Hematopoietic multipotent progenitor cell treated with erythropoietin and hydrocortisone succinate and interleukin-3 and kit ligand, for 15 days (in vitro differentiated cells): ENCODE measurements around the gene AGBL1.

Experiments used
- DNase-seq: peaks from one replicate; pipeline ENCODE4 v3.0.0-alpha.2; 2015; ENCODE audit warnings: low spot score

AGBL1 gene

DNA sequence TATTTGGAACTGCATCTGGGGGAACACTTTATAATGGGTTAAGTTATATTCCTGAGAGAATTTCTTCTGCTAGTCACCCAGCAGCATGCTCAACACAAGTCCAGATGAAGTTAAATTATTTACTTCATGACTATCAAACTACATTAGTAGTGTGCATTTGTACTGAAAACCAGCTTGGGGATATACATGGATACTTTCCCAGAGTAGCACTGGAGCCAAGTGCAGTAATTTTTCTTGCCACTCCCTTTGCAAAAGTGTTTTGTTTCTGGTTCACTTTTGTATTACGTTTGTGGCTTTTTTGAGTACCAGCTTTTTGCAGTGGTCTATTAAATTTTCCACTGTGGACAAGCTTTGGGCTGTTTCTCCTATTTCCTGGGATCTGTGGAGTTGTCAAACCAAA is 243.0 kb downstream of the AGBL1 start:
- DNase-seq, result no peak

DNA sequence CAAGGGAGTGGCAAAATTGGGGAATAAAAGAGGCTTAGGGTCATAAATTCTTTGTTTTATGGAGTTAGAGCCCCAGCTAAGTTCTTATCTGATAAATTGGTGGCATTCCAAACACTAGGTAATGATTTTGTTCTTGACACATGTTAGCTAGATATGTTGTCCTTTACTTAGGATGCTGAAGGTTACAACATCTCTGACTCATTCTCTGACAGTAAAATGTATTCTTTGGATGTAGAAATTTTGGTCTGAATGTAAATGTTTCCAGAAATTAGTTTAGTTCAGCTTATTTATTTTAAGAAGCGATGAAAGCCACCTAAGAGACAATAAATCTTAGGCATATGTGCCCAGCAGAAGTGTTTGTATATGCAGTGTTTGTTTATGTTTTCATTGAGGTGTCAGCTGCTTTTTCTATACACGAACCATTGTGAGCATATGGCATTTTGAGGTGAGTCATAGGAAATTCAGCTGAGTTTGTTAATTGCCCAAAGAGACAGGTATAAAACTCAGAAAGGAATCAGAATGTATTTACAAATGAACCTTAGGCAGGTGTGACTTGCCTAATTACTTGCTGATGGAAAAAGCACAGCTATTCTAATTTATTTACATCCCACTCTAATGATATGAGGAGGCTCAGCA is 247.7 kb downstream of the AGBL1 start:
- no peak for DNase-seq

DNA sequence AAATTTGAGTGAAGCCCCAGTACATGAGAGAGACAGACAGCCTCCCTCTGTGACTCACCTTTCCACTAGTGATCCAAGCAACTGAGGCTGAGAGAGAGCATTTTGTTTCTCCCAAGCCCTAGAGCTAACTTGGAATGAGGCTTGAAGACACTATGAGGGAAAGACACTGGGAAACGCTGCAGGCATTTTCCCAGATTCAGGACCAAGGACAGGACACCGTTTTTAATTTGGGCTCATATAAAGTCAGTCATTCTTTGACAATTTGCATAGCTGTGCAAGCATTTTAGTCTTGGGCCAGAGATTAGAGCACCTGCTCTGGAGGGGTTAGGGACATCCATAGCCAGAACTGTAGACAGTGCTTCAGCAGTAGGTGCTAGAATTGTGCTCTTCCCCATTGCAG is 249.0 kb downstream of the AGBL1 start:
- DNase-seq, result no peak

DNA sequence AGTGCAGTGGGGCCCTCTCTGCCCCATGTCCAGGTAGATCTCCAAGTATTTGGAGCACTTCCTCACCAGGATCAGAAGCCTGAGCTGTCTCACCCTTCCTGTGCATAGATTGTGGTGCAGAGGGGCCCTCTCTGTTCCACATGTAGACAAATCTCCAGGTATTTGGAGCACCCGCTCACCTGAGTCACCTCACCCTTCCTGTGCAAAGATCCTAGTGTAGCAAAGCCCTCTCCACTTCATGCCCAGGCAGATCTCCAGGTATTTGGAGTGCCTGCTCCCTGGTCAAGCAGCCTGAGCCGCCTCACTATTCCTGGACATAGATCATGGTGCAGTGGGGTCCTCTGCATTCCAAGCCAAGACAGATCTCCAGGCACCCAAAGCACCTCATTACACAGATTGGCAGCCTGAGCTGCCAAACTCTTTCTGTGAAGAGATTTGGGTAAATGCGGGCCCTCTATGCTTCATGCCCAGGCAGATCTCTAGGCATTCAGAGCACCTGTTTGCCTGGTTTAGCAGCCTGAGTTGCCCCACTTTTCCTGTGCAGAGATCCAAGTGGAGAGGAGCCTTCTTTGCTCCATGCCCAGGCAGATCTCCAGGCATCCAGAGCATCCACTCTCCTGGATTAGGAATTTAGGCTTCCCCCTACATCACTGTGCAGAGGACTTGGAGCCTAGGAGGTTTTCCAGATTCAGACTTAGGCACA is 249.8 kb downstream of the AGBL1 start:
- DNase-seq, result no peak

DNA sequence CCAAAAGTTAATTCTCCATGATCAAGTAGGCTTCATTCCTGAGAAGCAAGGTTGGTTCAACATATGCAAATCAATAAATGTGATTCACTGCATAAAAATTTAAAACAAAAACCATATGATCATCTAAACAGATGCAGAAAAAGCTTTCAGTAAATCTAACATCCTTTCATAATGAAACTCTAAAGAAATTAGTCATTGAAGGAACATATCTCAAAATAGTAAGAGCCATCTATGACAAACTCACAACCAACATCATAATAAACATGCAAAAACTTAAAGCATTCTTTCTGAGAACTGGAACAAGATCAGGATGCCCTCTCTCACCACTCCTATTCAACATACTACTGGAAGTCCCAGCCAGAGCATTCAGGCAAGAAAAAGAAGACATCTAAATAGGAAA is 254.1 kb downstream of the AGBL1 start:
- DNase-seq, result no peak

DNA sequence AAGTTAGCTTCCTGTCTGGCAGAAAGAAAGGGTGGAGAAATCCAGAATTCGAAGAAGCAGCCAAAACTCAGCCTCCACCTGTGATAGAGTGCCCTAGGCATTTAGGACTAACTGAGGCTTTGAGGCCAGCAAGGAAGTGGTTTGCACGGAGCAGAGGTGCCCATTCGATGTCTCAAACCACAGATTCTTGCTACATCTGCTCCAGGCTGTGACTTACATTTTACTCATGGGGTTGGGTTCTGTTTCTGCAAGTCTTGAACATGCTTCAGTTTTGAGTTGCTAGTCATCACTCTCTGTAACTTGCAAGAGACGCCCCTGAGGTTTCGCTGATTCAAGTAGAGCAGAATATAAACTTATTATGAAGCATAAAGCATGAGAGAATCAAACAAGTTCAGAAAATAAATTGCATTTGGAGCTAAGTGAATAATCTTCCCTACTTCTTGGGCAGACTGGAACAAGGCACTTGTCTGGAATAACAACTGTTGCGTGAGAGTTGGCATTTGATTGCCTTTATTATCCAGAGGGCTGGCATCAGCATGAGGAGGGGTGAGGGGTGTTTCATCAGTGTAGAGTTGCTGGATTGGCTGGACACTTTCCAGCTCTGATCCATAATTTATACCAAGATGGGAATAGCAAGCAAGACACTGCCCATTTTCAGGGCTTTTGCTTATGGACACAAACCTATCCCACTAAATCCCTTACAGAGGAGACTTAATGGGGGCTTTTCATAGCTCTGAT is 256.5 kb downstream of the AGBL1 start:
- DNase-seq, result no peak

DNA sequence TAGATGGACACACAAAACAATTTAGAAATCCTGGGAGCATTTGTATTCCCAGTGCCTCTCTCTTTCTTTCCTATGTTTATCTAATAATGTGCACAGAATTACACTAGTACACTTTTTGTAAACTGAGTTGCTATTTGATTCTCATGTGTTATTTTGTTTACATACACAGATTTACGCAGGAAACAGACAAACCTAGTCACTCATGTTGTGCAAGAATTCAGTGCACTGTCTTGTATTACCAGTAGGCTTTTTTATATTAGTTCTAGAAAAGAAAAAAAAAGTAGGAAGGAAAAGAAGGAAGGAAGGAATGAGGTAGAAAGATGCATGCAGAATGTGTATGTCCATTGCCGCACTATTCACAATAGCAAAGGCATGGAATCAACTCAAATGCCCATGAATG is 257.4 kb downstream of the AGBL1 start:
- DNase-seq, result no peak

DNA sequence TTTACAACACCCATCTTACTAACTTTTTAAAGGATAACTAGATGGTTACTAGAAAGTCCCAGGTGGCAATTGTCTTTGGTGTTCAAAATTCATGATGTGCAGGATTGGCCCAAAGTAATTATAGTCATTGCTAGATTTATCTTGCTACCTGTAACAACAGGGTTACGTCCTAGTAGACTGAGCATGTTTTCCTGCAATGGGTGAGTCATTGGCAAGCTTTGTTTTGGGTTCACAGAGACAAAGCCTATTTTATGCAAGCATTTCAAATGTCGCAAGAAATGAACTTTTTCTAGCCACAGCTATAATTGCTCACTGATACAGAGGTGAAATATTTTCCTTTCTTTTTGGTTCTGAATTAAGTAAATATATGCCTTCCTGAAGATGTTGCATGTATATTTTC is 267.6 kb downstream of the AGBL1 start:
- no peak for DNase-seq

DNA sequence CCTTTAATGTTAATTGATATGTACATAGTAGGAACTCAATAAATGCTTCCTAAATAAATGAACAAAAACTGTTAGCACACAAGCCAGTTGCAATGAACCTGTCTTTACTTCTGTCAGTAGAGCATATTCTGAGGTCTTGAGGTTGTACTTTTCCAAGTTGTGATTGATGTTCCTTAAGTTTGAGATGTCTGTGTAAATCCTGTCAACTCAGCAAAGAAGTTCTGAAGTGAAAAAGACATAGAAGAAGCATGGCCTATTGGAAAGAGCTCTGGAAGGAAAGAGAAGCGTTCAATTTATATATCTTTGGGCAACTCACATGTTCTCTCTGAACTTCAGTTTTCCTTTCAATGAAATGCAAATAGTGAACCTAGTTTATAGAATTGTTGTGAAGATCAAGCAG is 269.9 kb downstream of the AGBL1 start:
- no peak for DNase-seq

DNA sequence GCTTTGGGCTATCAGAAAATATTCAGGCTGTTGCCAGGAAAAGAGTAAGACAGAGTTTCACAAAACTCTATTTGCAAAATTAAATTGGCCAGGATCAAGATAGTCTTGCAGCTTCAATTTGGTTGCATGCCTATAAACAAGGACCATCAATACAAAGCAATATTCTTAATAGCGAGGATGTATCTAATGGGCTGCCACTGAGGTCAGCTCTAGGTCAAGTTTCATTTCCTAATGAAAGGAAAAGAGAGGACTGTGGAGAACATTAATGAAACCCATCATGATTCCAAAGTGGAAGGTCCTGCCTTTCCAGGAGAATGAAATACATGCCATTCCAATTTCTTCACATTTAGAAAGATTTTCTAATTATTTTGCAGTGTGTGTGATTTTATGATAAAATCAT is 273.5 kb downstream of the AGBL1 start:
- DNase-seq, result no peak

DNA sequence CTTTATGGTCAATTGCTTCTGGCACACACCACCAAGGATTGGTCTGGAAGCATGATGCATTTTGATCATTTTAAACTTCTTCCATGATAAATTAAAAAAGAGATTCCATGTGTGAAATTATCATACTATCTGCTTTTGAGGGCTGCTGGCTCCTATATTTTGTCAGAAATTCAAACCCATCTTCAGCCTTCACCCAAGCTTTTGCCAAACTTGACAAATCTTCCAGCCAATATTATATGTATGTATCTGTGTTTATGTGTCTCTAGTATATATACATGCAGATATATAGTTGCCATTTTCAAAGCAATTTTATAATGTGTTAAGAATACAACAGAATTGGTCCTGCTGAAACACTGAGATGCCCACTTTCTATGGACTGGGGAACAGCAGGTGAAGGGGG is 275.7 kb downstream of the AGBL1 start:
- no peak for DNase-seq

DNA sequence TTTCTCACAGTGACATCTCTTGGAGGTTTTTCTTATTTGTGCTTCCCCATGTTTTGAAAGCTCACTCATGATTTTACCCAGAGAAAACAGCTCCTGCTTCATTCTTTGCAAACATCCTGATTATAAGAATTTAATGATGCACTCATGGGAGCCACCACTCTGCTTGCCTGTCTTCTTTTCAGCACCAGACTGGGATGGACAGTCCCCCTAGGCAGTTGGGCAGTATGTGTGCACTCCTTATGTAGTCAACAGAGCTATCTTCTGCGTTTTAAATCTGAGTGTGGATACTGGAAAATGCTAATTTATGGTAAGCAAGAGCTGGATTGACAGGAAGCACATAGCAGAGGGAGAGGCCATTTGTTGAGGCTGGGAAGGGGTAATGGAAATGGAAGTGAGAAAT is 276.1 kb downstream of the AGBL1 start:
- no peak for DNase-seq

DNA sequence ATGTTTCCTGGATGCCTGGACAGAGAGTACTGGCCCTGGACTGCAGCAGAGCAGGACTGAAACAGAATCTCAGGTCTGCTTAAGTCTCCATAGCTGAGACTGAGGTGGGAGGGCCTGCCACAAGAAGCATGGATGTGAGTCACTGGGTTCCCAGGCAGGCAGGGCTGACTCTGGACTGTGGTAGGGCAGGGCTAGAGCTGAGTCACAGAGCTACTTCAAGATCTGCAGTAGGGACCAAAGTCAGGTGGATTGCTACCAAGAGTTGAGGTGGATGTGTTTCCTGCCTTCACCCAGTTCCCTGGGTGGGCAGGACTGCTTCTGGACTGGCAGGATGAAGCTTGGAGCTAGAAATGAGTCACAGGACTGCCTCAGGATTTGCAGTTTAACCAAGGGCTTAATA is 282.9 kb downstream of the AGBL1 start:
- DNase-seq, result no peak

DNA sequence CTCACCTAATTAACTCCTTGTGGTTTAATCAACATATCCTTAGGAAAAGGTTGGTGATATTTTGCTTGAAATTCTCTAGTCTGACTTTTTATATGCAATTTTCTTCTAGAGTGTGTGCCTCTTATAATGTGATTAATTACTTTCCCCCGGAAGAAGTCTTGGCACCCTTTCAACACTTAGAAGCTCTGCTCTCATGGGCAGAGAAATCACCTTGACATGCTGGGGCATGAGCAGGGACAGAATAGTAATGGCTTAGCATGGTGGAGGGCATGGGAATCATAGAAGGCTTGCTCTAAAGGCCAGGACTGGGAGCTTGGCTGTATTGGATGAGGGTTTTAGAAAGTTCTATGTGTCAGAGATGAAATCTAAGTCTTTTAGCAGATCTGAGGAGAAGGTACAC is 293.5 kb downstream of the AGBL1 start:
- DNase-seq, result no peak

DNA sequence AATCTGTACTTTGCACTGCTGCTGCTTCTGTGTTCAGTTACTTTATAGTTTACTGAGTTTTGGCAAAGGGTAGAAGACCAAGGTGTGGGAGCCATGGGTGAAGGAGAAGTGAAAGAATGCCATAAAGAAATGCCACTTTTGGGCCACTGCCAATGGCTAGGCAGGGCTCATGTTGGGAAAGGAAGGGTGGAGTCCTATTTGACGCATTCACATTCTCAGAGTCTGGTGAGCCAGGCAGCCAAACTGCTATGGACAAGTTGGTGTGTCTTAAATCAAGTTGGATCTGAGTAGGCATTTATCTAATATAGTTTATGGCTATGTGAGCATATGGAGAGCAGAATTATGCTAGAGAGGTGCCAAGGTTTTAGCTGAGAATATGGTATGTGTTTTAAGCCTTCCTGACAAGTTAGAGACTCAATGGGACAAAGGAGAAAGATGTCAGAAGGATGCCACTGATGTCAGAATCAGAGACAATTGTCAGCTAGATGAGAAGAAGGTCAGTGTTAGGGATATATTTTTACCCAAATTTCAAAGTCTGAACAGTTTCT is 296.1 kb downstream of the AGBL1 start:
- no peak for DNase-seq

DNA sequence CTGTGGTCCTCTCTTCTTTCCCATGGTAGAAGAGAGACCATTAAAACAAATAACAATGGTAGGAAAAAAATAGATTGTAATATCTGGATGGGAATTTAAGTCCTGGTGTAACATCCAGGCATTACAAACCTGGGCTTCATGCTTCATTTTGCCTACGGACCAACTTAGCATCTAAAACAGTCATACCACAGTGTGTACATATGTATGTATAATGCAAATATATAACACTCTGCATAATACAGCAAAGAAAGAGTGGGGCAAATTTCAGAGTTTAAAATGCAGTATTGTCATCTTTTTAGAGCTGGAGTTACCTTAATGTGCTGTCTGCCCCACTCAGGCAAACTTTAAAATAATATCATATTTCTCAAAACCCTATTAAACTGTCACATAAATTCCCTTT is 298.2 kb downstream of the AGBL1 start:
- no peak for DNase-seq

DNA sequence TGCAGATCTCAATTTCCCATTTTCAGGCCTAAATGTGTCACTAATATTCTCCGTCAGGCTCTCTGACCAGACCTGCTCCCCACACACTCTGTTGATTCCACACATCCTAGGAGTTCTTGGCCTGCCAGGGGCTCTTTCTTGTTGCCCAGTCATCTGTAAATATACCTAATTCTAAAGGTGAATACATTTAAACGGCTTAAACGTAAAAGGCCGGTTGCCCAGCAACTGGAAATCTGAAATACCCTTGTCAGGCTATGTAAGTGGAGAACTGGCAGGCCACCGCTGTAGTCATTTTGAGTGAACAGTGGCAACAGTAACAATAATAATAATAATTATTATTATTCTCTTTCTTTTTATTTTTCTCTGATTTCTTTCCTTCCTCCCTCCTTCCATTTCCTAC is 302.7 kb downstream of the AGBL1 start:
- no peak for DNase-seq

DNA sequence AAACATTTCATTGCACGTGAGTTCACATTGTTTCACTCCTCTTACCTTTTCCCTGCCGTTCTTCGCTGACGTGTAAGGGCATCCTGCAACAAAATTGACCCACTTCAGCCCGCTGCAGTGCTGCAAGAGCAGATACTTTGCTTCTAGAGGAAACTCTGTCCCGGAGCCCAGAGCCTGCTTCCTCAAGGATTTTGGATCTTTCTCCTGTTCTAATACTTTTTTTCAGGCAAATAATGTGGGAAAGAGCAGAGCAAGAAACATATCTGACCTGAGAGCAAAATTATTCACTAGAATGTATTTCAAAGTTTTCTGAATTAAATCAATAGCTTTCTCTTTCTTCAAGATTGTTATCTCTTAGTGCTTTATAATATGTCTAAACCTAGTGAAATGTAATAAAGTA is 303.9 kb downstream of the AGBL1 start:
- no peak for DNase-seq

DNA sequence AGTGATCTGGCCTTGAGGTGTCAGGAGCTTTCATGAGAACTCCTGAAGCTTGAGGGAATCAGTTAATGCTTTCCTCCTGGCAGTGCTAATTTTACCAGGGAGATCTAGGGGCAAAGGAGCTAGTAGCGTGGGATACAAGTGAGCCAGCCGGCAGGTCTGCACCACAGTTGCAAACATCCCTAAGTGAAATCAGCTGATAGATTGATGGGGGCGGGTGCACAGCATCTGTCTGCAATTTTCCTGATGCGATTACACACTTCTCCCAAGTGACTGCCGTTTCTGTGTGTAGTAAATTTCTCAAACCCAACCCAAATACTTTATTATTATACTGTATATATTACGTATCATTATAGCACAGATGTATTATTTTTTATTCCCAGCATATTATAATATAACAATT is 304.5 kb downstream of the AGBL1 start:
- DNase-seq, result no peak

DNA sequence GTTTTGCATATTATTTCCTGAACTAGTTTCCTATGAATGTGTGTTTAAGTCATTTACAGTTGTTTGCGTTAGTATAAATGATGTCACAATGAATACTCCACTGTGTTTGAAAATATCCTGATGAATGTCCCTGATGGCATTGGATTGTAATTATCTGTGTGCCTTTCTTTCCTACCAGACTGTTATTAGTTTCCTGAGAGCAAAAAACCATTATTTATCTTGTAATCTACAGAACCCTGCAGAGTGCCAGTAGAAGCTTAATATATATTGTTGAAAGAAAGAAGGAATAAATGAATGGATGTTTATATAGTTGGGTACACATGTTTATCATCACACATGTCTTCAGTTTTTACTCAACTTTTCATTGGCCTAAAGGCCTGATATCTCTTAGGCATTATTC is 312.6 kb downstream of the AGBL1 start:
- no peak for DNase-seq

DNA sequence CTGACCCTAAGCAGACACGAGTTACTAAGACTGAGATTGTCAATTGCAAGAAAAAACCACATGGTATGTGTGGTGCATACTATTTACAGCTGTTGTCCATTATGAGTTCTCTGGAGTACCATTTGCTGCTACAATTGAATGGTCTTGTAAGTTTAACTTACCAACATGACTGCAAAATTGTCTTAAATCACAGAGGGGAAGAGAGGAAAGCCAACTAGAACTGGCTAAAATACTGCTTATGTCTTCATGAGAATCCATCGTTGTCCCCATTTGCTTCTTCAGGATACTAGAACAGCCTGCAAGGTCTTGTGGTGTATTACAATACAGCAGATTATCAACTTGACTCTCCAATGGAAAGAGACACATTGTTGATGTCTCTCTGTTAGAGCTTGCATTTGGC is 313.2 kb downstream of the AGBL1 start:
- no peak for DNase-seq

DNA sequence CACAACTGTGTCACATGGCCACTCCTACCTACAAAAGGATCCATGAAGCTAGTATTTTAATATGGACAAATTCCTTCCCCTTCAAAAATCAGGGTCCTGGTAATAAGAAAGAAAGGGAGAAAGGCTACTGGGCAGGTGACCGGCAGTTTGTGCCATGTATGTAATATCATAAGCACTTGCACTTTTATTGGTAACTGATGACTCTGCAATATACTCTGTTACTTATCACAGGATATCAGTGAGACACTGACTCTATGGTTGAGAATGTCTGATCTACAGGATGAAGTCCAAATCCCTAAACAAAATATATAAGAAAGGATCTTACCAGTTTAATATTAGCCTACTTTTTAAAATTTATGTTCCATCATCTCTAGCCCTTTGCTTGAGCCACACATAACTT is 315.2 kb downstream of the AGBL1 start:
- no peak for DNase-seq
